ENCODE data around the gene ENSA. TPM values are rescaled to one million over a fixed set of nuclear protein-coding genes. Genes with fewer than 3 reads are reported as not detected.
"Not testable (repeated sequence)": the region's sequence is repeated elsewhere in the genome, so short reads cannot be mapped to it uniquely, and the experiment has no call there.

The ENSA gene
- polyA plus RNA-seq, 3 donors: 30.6 to 40.3 (median 38.5) TPM

- peak overlapping the region; percentile 13 for H3K4me2 ChIP-seq (replicated peaks; ENCODE audit: extremely low read depth, low read length, poor library complexity, severe bottlenecking)
- peaks cover 59% of the 10 kb centered on the region for H3K4me1 Mint-ChIP-seq
- peak overlapping the region; percentile 99 to 100 for H3K27ac ChIP-seq (ENCODE audit: low read depth in 1 of 2, low read length in 2 of 2)
- no peak overlapping the region for H2AFZ ChIP-seq (ENCODE audit: insufficient read depth, low read depth, low read length, poor library complexity, severe bottlenecking)
- no peak overlapping the region for H3K4me3 Mint-ChIP-seq
- no peak overlapping the region for H3K4me3 ChIP-seq (replicated peaks in 1 of 3; ENCODE audit: low read depth in 2 of 3, low read length in 3 of 3)
- peaks cover 0 to 7% (median 3%) of the 10 kb centered on the region in 3 donors for H3K27me3 Mint-ChIP-seq (ENCODE audit: low read depth in 3 of 3)
- H3K27ac Mint-ChIP-seq: peak overlapping the region; percentile 72 to 100 (median 100)
- no peak for TF ChIP-seq CTCF (IDR thresholded peaks at IDR 0.05)
- H3K9ac ChIP-seq (ENCODE audit: insufficient read depth, low read length, poor library complexity, severe bottlenecking): no peak overlapping the region
- H3K27me3 ChIP-seq (ENCODE audit: control insufficient read depth in 2 of 2, insufficient read depth in 2 of 2, low read length in 2 of 2): no peaks in the 10 kb centered on the region
- intact Hi-C loops (cut with micrococcal nuclease): loop anchor here (2.0 to 5.0 kb wide), 2 partner anchors 19 to 32 kb away; partner anchors contain the start of genes ENSA (in 1 of the 2) and MCL1 (in 1 of the 2)
- H3K4me1 ChIP-seq (ENCODE audit: control insufficient read depth in 1 of 2, insufficient read depth in 2 of 2, low read length in 2 of 2): peaks cover 61 to 68% of the 10 kb centered on the region in 2 donors
- H3K9me3 ChIP-seq (replicated peaks in 1 of 2; ENCODE audit: control insufficient read depth in 1 of 2, insufficient read depth in 1 of 2, low read length in 2 of 2): no peaks in the 10 kb centered on the region
- peaks cover 27% of the 10 kb centered on the region for H3K79me2 ChIP-seq (ENCODE audit: insufficient read depth, low read length)
- no peaks in the 10 kb centered on the region for H3K9me3 Mint-ChIP-seq
- H4K20me1 ChIP-seq (ENCODE audit: insufficient read depth, low read length): no peaks in the 10 kb centered on the region
- H3K36me3 Mint-ChIP-seq: peaks cover 3 to 4% of the 10 kb centered on the region in 2 donors
- H3K36me3 ChIP-seq (replicated peaks in 1 of 2; ENCODE audit: control insufficient read depth in 1 of 2, insufficient read depth in 2 of 2, low read length in 2 of 2): no peaks in the 10 kb centered on the region
- WGBS (ENCODE audit: insufficient coverage): 20% methylated on average over 1 of the region's 2 CpGs
- no peak for DNase-seq
These were observed 19.7 kb downstream of the ENSA start for GRCh38 chr1:150609732-150610131.

GRCh38 chr1:150606463-150607142, 22.8 kb downstream of the ENSA start:
- H3K9me3 Mint-ChIP-seq: no peaks in the 10 kb centered on the region
- peak overlapping the region; percentile 42 to 96 (median 74) for H3K27ac Mint-ChIP-seq
- H4K20me1 ChIP-seq (ENCODE audit: insufficient read depth, low read length): no peaks in the 10 kb centered on the region
- no peaks in the 10 kb centered on the region for H3K9me3 ChIP-seq (replicated peaks in 1 of 2; ENCODE audit: control insufficient read depth in 1 of 2, insufficient read depth in 1 of 2, low read length in 2 of 2)
- peaks cover 38 to 46% of the 10 kb centered on the region in 2 donors for H3K4me1 ChIP-seq (ENCODE audit: control insufficient read depth in 1 of 2, insufficient read depth in 2 of 2, low read length in 2 of 2)
- intact Hi-C loops (cut with micrococcal nuclease): no loop called here
- H3K79me2 ChIP-seq (ENCODE audit: insufficient read depth, low read length): peaks cover 15% of the 10 kb centered on the region
- no peak overlapping the region for H3K9ac ChIP-seq (ENCODE audit: insufficient read depth, low read length, poor library complexity, severe bottlenecking)
- H3K27ac ChIP-seq (ENCODE audit: low read depth in 1 of 2, low read length in 2 of 2): peak overlapping the region in 1 of 2 donors; percentile 34
- WGBS (ENCODE audit: insufficient coverage): 94% methylated on average over 3 of the region's 7 CpGs
- peaks cover 0 to 2% (median 0%) of the 10 kb centered on the region in 3 donors for H3K27me3 Mint-ChIP-seq (ENCODE audit: low read depth in 3 of 3)
- H3K36me3 Mint-ChIP-seq: peaks cover 3 to 7% of the 10 kb centered on the region in 2 donors
- H3K27me3 ChIP-seq (ENCODE audit: control insufficient read depth in 2 of 2, insufficient read depth in 2 of 2, low read length in 2 of 2): no peaks in the 10 kb centered on the region
- no peak overlapping the region for H3K4me2 ChIP-seq (replicated peaks; ENCODE audit: extremely low read depth, low read length, poor library complexity, severe bottlenecking)
- DNase-seq: no peak
- H3K4me3 Mint-ChIP-seq: no peak overlapping the region
- peaks cover 44% of the 10 kb centered on the region for H3K4me1 Mint-ChIP-seq
- no peak overlapping the region for H2AFZ ChIP-seq (ENCODE audit: insufficient read depth, low read depth, low read length, poor library complexity, severe bottlenecking)
- no peak for TF ChIP-seq CTCF (IDR thresholded peaks at IDR 0.05)
- no peak overlapping the region for H3K4me3 ChIP-seq (replicated peaks in 1 of 3; ENCODE audit: low read depth in 2 of 3, low read length in 3 of 3)
- H3K36me3 ChIP-seq (replicated peaks in 1 of 2; ENCODE audit: control insufficient read depth in 1 of 2, insufficient read depth in 2 of 2, low read length in 2 of 2): no peaks in the 10 kb centered on the region

GRCh38 chr1:150605451-150605731, 24.0 kb downstream of the ENSA start:
- H3K9ac ChIP-seq (ENCODE audit: insufficient read depth, low read length, poor library complexity, severe bottlenecking): peak overlapping the region; percentile 35
- H3K4me1 ChIP-seq (ENCODE audit: control insufficient read depth in 1 of 2, insufficient read depth in 2 of 2, low read length in 2 of 2): peaks cover 31 to 41% of the 10 kb centered on the region in 2 donors
- Mint-ChIP-seq H3K4me1 (peaks cover 37% of the 10 kb centered on the region), H3K27ac (peak overlapping the region; percentile 92 to 98 (median 94))
- DNase-seq; intact Hi-C loops (cut with micrococcal nuclease); H2AFZ ChIP-seq (ENCODE audit: insufficient read depth, low read depth, low read length, poor library complexity, severe bottlenecking); H3K4me3 ChIP-seq (replicated peaks in 1 of 3; ENCODE audit: low read depth in 2 of 3, low read length in 3 of 3); H3K36me3 Mint-ChIP-seq; H3K36me3 ChIP-seq (replicated peaks in 1 of 2; ENCODE audit: control insufficient read depth in 1 of 2, insufficient read depth in 2 of 2, low read length in 2 of 2); H3K4me3 Mint-ChIP-seq; H3K9me3 ChIP-seq (replicated peaks in 1 of 2; ENCODE audit: control insufficient read depth in 1 of 2, insufficient read depth in 1 of 2, low read length in 2 of 2); H3K4me2 ChIP-seq (replicated peaks; ENCODE audit: extremely low read depth, low read length, poor library complexity, severe bottlenecking); H4K20me1 ChIP-seq (ENCODE audit: insufficient read depth, low read length); H3K27me3 Mint-ChIP-seq (ENCODE audit: low read depth in 3 of 3); H3K27me3 ChIP-seq (ENCODE audit: control insufficient read depth in 2 of 2, insufficient read depth in 2 of 2, low read length in 2 of 2); H3K9me3 Mint-ChIP-seq: not testable (repeated sequence)
- peak overlapping the region; percentile 59 to 86 for H3K27ac ChIP-seq (ENCODE audit: low read depth in 1 of 2, low read length in 2 of 2)
- WGBS (ENCODE audit: insufficient coverage): no CpG with 5 or more reads among the region's 3 CpGs
- H3K79me2 ChIP-seq (ENCODE audit: insufficient read depth, low read length): peaks cover 13% of the 10 kb centered on the region
